ENCODE data around the gene BTBD7. TPM values are rescaled to one million over a fixed set of nuclear protein-coding genes. Genes with fewer than 3 reads are reported as not detected.

The BTBD7 gene
- total RNA-seq, 1 donor from 2014 or later = 53.2 TPM

GRCh38 chr14:93311082-93311481 is 21.8 kb downstream of the BTBD7 start:
- H3K27me3 Mint-ChIP-seq (ENCODE audit: low read depth, unreplicated experiment) = no peaks in the 10 kb centered on the region
- no peaks in the 10 kb centered on the region for H3K36me3 ChIP-seq (ENCODE audit: insufficient read depth, low read length)
- H4K20me1 ChIP-seq (ENCODE audit: insufficient read depth, low read length) = peaks cover 60% of the 10 kb centered on the region
- no peak overlapping the region for H3K27ac ChIP-seq (ENCODE audit: low read depth, low read length)
- no peak overlapping the region for H2AFZ ChIP-seq (ENCODE audit: low read depth, low read length)
- H3K4me3 Mint-ChIP-seq (ENCODE audit: unreplicated experiment) = no peak overlapping the region
- H3K4me1 Mint-ChIP-seq (ENCODE audit: low read depth, unreplicated experiment) = peaks cover 8% of the 10 kb centered on the region
- FAIRE-seq = no peak
- H3K4me2 ChIP-seq (ENCODE audit: low read length) = no peak overlapping the region
- no peaks in the 10 kb centered on the region for H3K4me1 ChIP-seq (ENCODE audit: insufficient read depth, low read length)
- H3K4me3 ChIP-seq (ENCODE audit: insufficient read depth, low read depth, low read length) = no peak overlapping the region
- TF ChIP-seq EZH2 (IDR thresholded peaks at IDR 0.05; ENCODE audit: insufficient read depth, low read length) (no peak), CTCF (IDR thresholded peaks at IDR 0.05; ENCODE audit: insufficient read depth, low read depth, low read length) (no peak)
- H3K9me3 ChIP-seq (ENCODE audit: insufficient read depth, low read depth, low read length) = no peaks in the 10 kb centered on the region
- no peak for DNase-seq (ENCODE audit: low read depth)
- no peak overlapping the region for H3K27ac Mint-ChIP-seq (ENCODE audit: unreplicated experiment)
- peaks cover 96% of the 10 kb centered on the region for H3K79me2 ChIP-seq (ENCODE audit: insufficient read depth, low read length)
- H3K9ac ChIP-seq (ENCODE audit: low read length) = no peak overlapping the region
- no peaks in the 10 kb centered on the region for H3K9me3 Mint-ChIP-seq (ENCODE audit: unreplicated experiment)
- no peaks in the 10 kb centered on the region for H3K27me3 ChIP-seq (ENCODE audit: insufficient read depth, low read length)
- H3K36me3 Mint-ChIP-seq (ENCODE audit: low read depth, unreplicated experiment) = no peaks in the 10 kb centered on the region

- no peak for DNase-seq (ENCODE audit: low read depth)
- H4K20me1 ChIP-seq (ENCODE audit: insufficient read depth, low read length) = peaks cover 66% of the 10 kb centered on the region
- Mint-ChIP-seq H3K9me3 (ENCODE audit: unreplicated experiment) (no peaks in the 10 kb centered on the region), H3K4me1 (ENCODE audit: low read depth, unreplicated experiment) (peaks cover 18% of the 10 kb centered on the region), H3K27ac (ENCODE audit: unreplicated experiment) (no peak overlapping the region), H3K4me3 (ENCODE audit: unreplicated experiment) (no peak overlapping the region), H3K36me3 (ENCODE audit: low read depth, unreplicated experiment) (peaks cover 3% of the 10 kb centered on the region), H3K27me3 (ENCODE audit: low read depth, unreplicated experiment) (no peaks in the 10 kb centered on the region)
- H3K4me2 ChIP-seq (ENCODE audit: low read length) = no peak overlapping the region
- H3K9ac ChIP-seq (ENCODE audit: low read length) = no peak overlapping the region
- H3K9me3 ChIP-seq (ENCODE audit: insufficient read depth, low read depth, low read length) = no peaks in the 10 kb centered on the region
- TF ChIP-seq EZH2 (IDR thresholded peaks at IDR 0.05; ENCODE audit: insufficient read depth, low read length) = no peak
- no peak for TF ChIP-seq CTCF (IDR thresholded peaks at IDR 0.05; ENCODE audit: insufficient read depth, low read depth, low read length)
- no peaks in the 10 kb centered on the region for H3K36me3 ChIP-seq (ENCODE audit: insufficient read depth, low read length)
- no peaks in the 10 kb centered on the region for H3K27me3 ChIP-seq (ENCODE audit: insufficient read depth, low read length)
- no peak for FAIRE-seq
- no peak overlapping the region for H3K27ac ChIP-seq (ENCODE audit: low read depth, low read length)
- H2AFZ ChIP-seq (ENCODE audit: low read depth, low read length) = no peak overlapping the region
- H3K4me1 ChIP-seq (ENCODE audit: insufficient read depth, low read length) = no peaks in the 10 kb centered on the region
- no peak overlapping the region for H3K4me3 ChIP-seq (ENCODE audit: insufficient read depth, low read depth, low read length)
- peaks cover 98% of the 10 kb centered on the region for H3K79me2 ChIP-seq (ENCODE audit: insufficient read depth, low read length)
These were observed 23.3 kb downstream of the BTBD7 start for GRCh38 chr14:93309427-93309966.

- H3K27me3 ChIP-seq (ENCODE audit: insufficient read depth, low read length) = no peaks in the 10 kb centered on the region
- no peak overlapping the region for H3K4me3 ChIP-seq (ENCODE audit: insufficient read depth, low read depth, low read length)
- no peak overlapping the region for H2AFZ ChIP-seq (ENCODE audit: low read depth, low read length)
- peaks cover 98% of the 10 kb centered on the region for H3K79me2 ChIP-seq (ENCODE audit: insufficient read depth, low read length)
- TF ChIP-seq EZH2 (IDR thresholded peaks at IDR 0.05; ENCODE audit: insufficient read depth, low read length) (no peak), CTCF (IDR thresholded peaks at IDR 0.05; ENCODE audit: insufficient read depth, low read depth, low read length) (no peak)
- no peak overlapping the region for H3K27ac ChIP-seq (ENCODE audit: low read depth, low read length)
- no peaks in the 10 kb centered on the region for H3K9me3 Mint-ChIP-seq (ENCODE audit: unreplicated experiment)
- no peak overlapping the region for H3K9ac ChIP-seq (ENCODE audit: low read length)
- H3K4me1 Mint-ChIP-seq (ENCODE audit: low read depth, unreplicated experiment) = peaks cover 23% of the 10 kb centered on the region
- no peaks in the 10 kb centered on the region for H3K27me3 Mint-ChIP-seq (ENCODE audit: low read depth, unreplicated experiment)
- H4K20me1 ChIP-seq (ENCODE audit: insufficient read depth, low read length) = peaks cover 64% of the 10 kb centered on the region
- H3K4me3 Mint-ChIP-seq (ENCODE audit: unreplicated experiment) = no peak overlapping the region
- no peak overlapping the region for H3K27ac Mint-ChIP-seq (ENCODE audit: unreplicated experiment)
- no peak overlapping the region for H3K4me2 ChIP-seq (ENCODE audit: low read length)
- H3K9me3 ChIP-seq (ENCODE audit: insufficient read depth, low read depth, low read length) = no peaks in the 10 kb centered on the region
- H3K36me3 Mint-ChIP-seq (ENCODE audit: low read depth, unreplicated experiment) = peaks cover 3% of the 10 kb centered on the region
- H3K36me3 ChIP-seq (ENCODE audit: insufficient read depth, low read length) = no peaks in the 10 kb centered on the region
- no peaks in the 10 kb centered on the region for H3K4me1 ChIP-seq (ENCODE audit: insufficient read depth, low read length)
- no peak for FAIRE-seq
- DNase-seq (ENCODE audit: low read depth) = no peak
These were observed 24.0 kb downstream of the BTBD7 start for GRCh38 chr14:93308686-93309345.

Measured in astrocyte (in vitro differentiated cells and primary cell).